Panc1 (cell line): ENCODE measurements around the gene GRID1. TPM values are rescaled to one million over a fixed set of nuclear protein-coding genes. Genes with fewer than 3 reads are reported as not detected.

Experiments used
- ATAC-seq: fragments of 200-7000 bp; cut with Tn5 transposase; 2 replicates; pipeline ENCODE4 v1.9.1; 2020; ENCODE audit warnings: mild to moderate bottlenecking, moderate library complexity
- BruUV-seq: library from RNA; stranded (reverse); fragments of 400-500 nt; replicated peaks from 2 replicates; lab custom pipeline; 2021; lab: Mats Ljungman, UMichigan
- CTCF ChIA-PET: fragments of 300-600 bp; sonication (Branson Sonifier 250); formaldehyde crosslinking; loops from one replicate; lab custom pipeline; 2022; ENCODE audit warnings: antibody characterized with exemption; lab: Charles Lee
- POLR2A ChIA-PET: fragments of 300-600 bp; sonication (Branson Sonifier 250); formaldehyde crosslinking; loops from one replicate; lab custom pipeline; 2022; ENCODE audit warnings: antibody characterized with exemption; lab: Charles Lee
- DNase-seq: peaks from one replicate; pipeline ENCODE4 v3.0.0-alpha.2; 2010; ENCODE audit warnings: low read depth, low spot score
- H3K27ac ChIP-seq: 2 replicates; pipeline ENCODE4 v1.5.1; 2011; ENCODE audit warnings: mild to moderate bottlenecking, low read length, inconsistent platforms
- H3K27me3 ChIP-seq: fragments of 200-500 bp; sonication (Bioruptor generic); 2 replicates; pipeline ENCODE4 v1.6.0; 2014; ENCODE audit warnings: low read length, inconsistent platforms; ENCODE audit not compliant: control insufficient read depth, insufficient read depth
- H3K36me3 ChIP-seq: fragments of 200-500 bp; sonication (Bioruptor generic); 2 replicates; pipeline ENCODE4 v1.5.1; 2014; ENCODE audit warnings: inconsistent platforms, mild to moderate bottlenecking, low read length, moderate library complexity; ENCODE audit not compliant: control insufficient read depth, insufficient read depth
- H3K4me1 ChIP-seq: 2 replicates; pipeline ENCODE4 v1.5.1; 2011; ENCODE audit warnings: inconsistent platforms, mild to moderate bottlenecking, low read length, moderate library complexity; ENCODE audit not compliant: control insufficient read depth, insufficient read depth
- H3K4me3 ChIP-seq, 2 experiments: 2 replicates each; pipeline ENCODE4 v1.5.1; 2011 to 2012; ENCODE audit warnings: low read depth in 2 of 2, low read length in 2 of 2, mild to moderate bottlenecking in 2 of 2, inconsistent platforms in 1 of 2, moderate library complexity in 1 of 2
- H3K9me3 ChIP-seq: fragments of 200-500 bp; sonication (Bioruptor generic); 2 replicates; pipeline ENCODE4 v1.5.1; 2014; ENCODE audit warnings: low read depth, mild to moderate bottlenecking, inconsistent platforms, low read length, moderate library complexity; ENCODE audit not compliant: control insufficient read depth, insufficient read depth
- CTCF ChIP-seq: fragments of 450-650 bp; IDR thresholded peaks from 2 replicates; pipeline ENCODE4 v1.5.1; 2017; ENCODE audit warnings: mild to moderate bottlenecking
- POLR2AphosphoS5 ChIP-seq: IDR thresholded peaks from 2 replicates; pipeline ENCODE4 v1.6.1; 2012; ENCODE audit warnings: mild to moderate bottlenecking, low read depth, low read length, moderate library complexity
- REST ChIP-seq, 2 experiments: IDR thresholded peaks; 2 replicates each; pipeline ENCODE4 v1.6.1; 2011 to 2012; ENCODE audit warnings: low read depth in 2 of 2, control low read depth in 1 of 2, low read length in 1 of 2, mild to moderate bottlenecking in 1 of 2, moderate library complexity in 1 of 2; ENCODE audit not compliant: insufficient read depth in 1 of 2
- SIN3A ChIP-seq: IDR thresholded peaks from 2 replicates; pipeline ENCODE4 v1.6.1; 2012; ENCODE audit warnings: low read depth, mild to moderate bottlenecking, low read length, moderate library complexity, borderline replicate concordance; ENCODE audit not compliant: insufficient read depth
- TCF7L2 ChIP-seq: IDR thresholded peaks from 2 replicates; pipeline ENCODE4 v1.6.1; 2011; ENCODE audit warnings: mild to moderate bottlenecking, low read depth, low read length, inconsistent platforms
- in situ Hi-C: cut with HindIII; loops from 2 replicates; pipeline ENCODE4 v1.10.0; 2016; ENCODE audit warnings: low sequenced_read_pairs, low pct_unique_long_range_greater_than_20kb
- intact Hi-C: fragments of 100-400 bp; cut with micrococcal nuclease; formaldehyde crosslinking; loops from one replicate; pipeline ENCODE4 v1.10.0; 2022; ENCODE audit not compliant: unreplicated experiment
- total RNA-seq: library from RNA; stranded (reverse); gene quantifications from one replicate; pipeline ENCODE4 v1.2.1, GENCODE V29; 2021; ENCODE audit not compliant: unreplicated experiment

GRID1 gene
- total RNA-seq, 1 experiment from 2014 or later = 2.3 TPM

GRCh38 chr10:86072413-86072812 lies 294.2 kb downstream of the GRID1 start:
- CTCF ChIA-PET = interaction anchor here (0.5 to 0.7 kb wide), 3 partner anchors 69 to 515 kb away, joined by 3 read pairs; no protein-coding TSS in a partner anchor
- intact Hi-C loops = no loop called here
- in situ Hi-C loops = no loop called here
- DNase-seq = no peak
- Histone ChIP-seq H3K36me3 (no peaks in the 10 kb centered on the region), H3K4me3 (no peak overlapping the region), H3K27ac (no peak overlapping the region), H3K27me3 (no peaks in the 10 kb centered on the region), H3K9me3 (no peaks in the 10 kb centered on the region), H3K4me1 (no peaks in the 10 kb centered on the region)
- ATAC-seq = no peak
- TF ChIP-seq REST (IDR thresholded peaks at IDR 0.05; ENCODE audit: insufficient read depth in 1 of 2, low read depth in 2 of 2, low read length in 1 of 2) = no peak
- no peak for TF ChIP-seq SIN3A
- no peak for TF ChIP-seq POLR2AphosphoS5
- TF ChIP-seq CTCF = no peak
- no peak for TF ChIP-seq TCF7L2
- BruUV-seq = no TSS peak
- POLR2A ChIA-PET = no interaction called here

GRCh38 chr10:86071758-86072157 lies 294.8 kb downstream of the GRID1 start:
- DNase-seq (no peak), ATAC-seq (no peak)
- ChIA-PET POLR2A (no interaction called here), CTCF (no interaction called here)
- intact Hi-C loops (no loop called here), in situ Hi-C loops (no loop called here)
- Histone ChIP-seq H3K9me3 (no peaks in the 10 kb centered on the region), H3K36me3 (no peaks in the 10 kb centered on the region), H3K27me3 (no peaks in the 10 kb centered on the region), H3K4me3 (no peak overlapping the region), H3K27ac (no peak overlapping the region), H3K4me1 (no peaks in the 10 kb centered on the region)
- no peak for TF ChIP-seq TCF7L2
- no peak for TF ChIP-seq POLR2AphosphoS5
- no peak for TF ChIP-seq SIN3A
- TF ChIP-seq CTCF = no peak
- TF ChIP-seq REST (IDR thresholded peaks at IDR 0.05; ENCODE audit: insufficient read depth in 1 of 2, low read depth in 2 of 2, low read length in 1 of 2) = no peak
- BruUV-seq = no TSS peak
